Osteoblast (primary cell): ENCODE measurements around the gene KAZN. TPM values are rescaled to one million over a fixed set of nuclear protein-coding genes. Genes with fewer than 3 reads are reported as not detected.

Experiments
- DNase-seq: peaks from one replicate; pipeline ENCODE4 v3.0.0; 2011; ENCODE audit warnings: low spot score, mixed read lengths; ENCODE audit not compliant: insufficient read length; ENCODE audit errors: missing footprints
- H2AFZ ChIP-seq: 2 replicates; pipeline ENCODE4 v1.6.0; 2011; ENCODE audit warnings: mild to moderate bottlenecking, low read length
- H3K27ac ChIP-seq: 2 replicates; pipeline ENCODE4 v1.5.1; 2011; ENCODE audit warnings: mild to moderate bottlenecking, low read depth, low read length, moderate library complexity
- H3K27me3 ChIP-seq: 2 replicates; pipeline ENCODE4 v1.6.0; 2012; ENCODE audit warnings: mild to moderate bottlenecking, control low read depth, inconsistent platforms, low read length, moderate library complexity; ENCODE audit not compliant: insufficient read depth
- H3K36me3 ChIP-seq: 2 replicates; pipeline ENCODE4 v1.5.1; 2011; ENCODE audit warnings: mild to moderate bottlenecking, low read length, control low read depth, moderate library complexity; ENCODE audit not compliant: insufficient read depth
- H3K4me1 ChIP-seq: 2 replicates; pipeline ENCODE4 v1.5.1; 2011; ENCODE audit warnings: mild to moderate bottlenecking, low read length, control low read depth, moderate library complexity; ENCODE audit not compliant: insufficient read depth
- H3K4me2 ChIP-seq: 2 replicates; pipeline ENCODE4 v1.6.0; 2011; ENCODE audit warnings: mild to moderate bottlenecking, low read length; ENCODE audit not compliant: insufficient read depth
- H3K4me3 ChIP-seq: fragments of 200-600 bp; sonication (generic); 3 replicates; pipeline ENCODE4 v1.5.1; 2012; ENCODE audit warnings: mild to moderate bottlenecking, low read length, inconsistent platforms; ENCODE audit not compliant: insufficient read depth
- H3K79me2 ChIP-seq: 2 replicates; pipeline ENCODE4 v1.6.0; 2012; ENCODE audit warnings: mild to moderate bottlenecking, low read length, control low read depth, inconsistent platforms; ENCODE audit not compliant: insufficient read depth
- H3K9me3 ChIP-seq: 2 replicates; pipeline ENCODE4 v1.5.1; 2011; ENCODE audit warnings: low read depth, low read length, control low read depth
- H4K20me1 ChIP-seq: 2 replicates; pipeline ENCODE4 v1.6.0; 2012; ENCODE audit warnings: mild to moderate bottlenecking, low read length, control low read depth; ENCODE audit not compliant: insufficient read depth
- CTCF ChIP-seq: IDR thresholded peaks from 2 replicates; pipeline ENCODE4 v1.5.1; 2011; ENCODE audit warnings: mild to moderate bottlenecking, low read depth, low read length, moderate library complexity; ENCODE audit errors: extremely low read depth
- total RNA-seq: library from RNA; depleted of rRNA; stranded (reverse); fragments of >200 nt; gene quantifications from 2 replicates; pipeline ENCODE4 v1.2.3, GENCODE V29; 2012

The KAZN gene
- total RNA-seq, 1 donor: 9.0 TPM

- DNase-seq: no peak
- H3K4me2 ChIP-seq: no peak overlapping the region
- H3K36me3 ChIP-seq: no peaks in the 10 kb centered on the region
- no peak for TF ChIP-seq CTCF
- no peaks in the 10 kb centered on the region for H3K4me1 ChIP-seq
- H4K20me1 ChIP-seq: no peaks in the 10 kb centered on the region
- H2AFZ ChIP-seq: no peak overlapping the region
- no peak overlapping the region for H3K27ac ChIP-seq
- H3K4me3 ChIP-seq: no peak overlapping the region
- H3K9me3 ChIP-seq: peaks cover 2% of the 10 kb centered on the region
- H3K79me2 ChIP-seq: no peaks in the 10 kb centered on the region
- H3K27me3 ChIP-seq: peaks cover 4% of the 10 kb centered on the region
These were observed 113.7 kb downstream of the KAZN start for GRCh38 chr1:14712136-14712535.

DNA sequence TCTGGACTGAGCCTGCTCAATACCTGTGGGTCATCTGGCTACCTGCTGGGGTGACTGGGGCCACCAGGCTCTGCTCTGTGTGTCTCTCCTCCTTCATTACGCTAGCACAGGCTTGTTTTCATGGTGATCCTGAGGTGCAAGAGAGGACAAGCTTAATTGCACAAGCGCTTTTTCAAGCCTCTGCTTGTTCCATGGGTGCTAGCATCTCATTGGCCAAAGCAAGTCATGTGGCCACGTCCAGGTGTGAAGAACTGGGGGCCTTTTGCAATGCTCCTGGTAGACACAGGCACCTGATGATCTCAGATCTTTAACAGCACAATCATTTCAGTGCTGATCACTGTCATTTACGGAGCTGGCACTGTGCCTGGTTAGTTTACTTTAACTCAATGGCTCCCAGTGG is 114.6 kb downstream of the KAZN start:
- Histone ChIP-seq H3K4me3 (no peak overlapping the region), H3K9me3 (peaks cover 2% of the 10 kb centered on the region), H3K27me3 (peaks cover 4% of the 10 kb centered on the region), H3K4me1 (no peaks in the 10 kb centered on the region), H3K4me2 (no peak overlapping the region), H3K36me3 (no peaks in the 10 kb centered on the region), H3K27ac (no peak overlapping the region), H4K20me1 (no peaks in the 10 kb centered on the region), H2AFZ (no peak overlapping the region), H3K79me2 (no peaks in the 10 kb centered on the region)
- DNase-seq: no peak
- TF ChIP-seq CTCF: no peak

DNA sequence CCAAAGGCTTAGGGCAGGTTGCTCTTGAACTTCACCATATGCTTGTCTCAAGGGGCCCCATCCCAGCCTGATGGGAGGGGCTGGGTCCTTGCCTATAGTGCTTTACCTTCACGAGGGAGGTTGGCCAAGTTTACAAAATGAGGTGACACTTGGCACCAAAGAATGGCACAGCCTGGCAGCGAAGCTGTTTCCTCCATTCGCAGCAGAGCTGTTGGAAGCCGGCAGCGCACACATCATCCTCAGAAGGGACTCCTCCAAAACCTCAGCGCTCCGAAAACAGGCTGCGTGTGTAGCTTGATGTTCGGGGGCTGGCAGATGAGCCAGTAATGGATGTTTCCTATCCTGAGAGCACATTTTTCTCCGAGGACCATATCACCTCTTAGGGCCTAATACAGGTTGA is 116.8 kb downstream of the KAZN start:
- H3K4me2 ChIP-seq: no peak overlapping the region
- no peaks in the 10 kb centered on the region for H4K20me1 ChIP-seq
- H3K27me3 ChIP-seq: peaks cover 2% of the 10 kb centered on the region
- H3K27ac ChIP-seq: no peak overlapping the region
- H3K79me2 ChIP-seq: no peaks in the 10 kb centered on the region
- no peak for TF ChIP-seq CTCF
- H2AFZ ChIP-seq: no peak overlapping the region
- DNase-seq: no peak
- peaks cover 2% of the 10 kb centered on the region for H3K9me3 ChIP-seq
- H3K4me1 ChIP-seq: no peaks in the 10 kb centered on the region
- no peak overlapping the region for H3K4me3 ChIP-seq
- no peaks in the 10 kb centered on the region for H3K36me3 ChIP-seq

GRCh38 chr1:14715802-14716201 is 117.3 kb downstream of the KAZN start:
- H3K9me3 ChIP-seq: peaks cover 2% of the 10 kb centered on the region
- TF ChIP-seq CTCF: no peak

More at GRCh38 chr1:14715802-14716201, 117.3 kb downstream of the KAZN start:
- Histone ChIP-seq H3K36me3 (no peaks in the 10 kb centered on the region), H3K4me2 (no peak overlapping the region), H3K27me3 (peaks cover 2% of the 10 kb centered on the region), H3K4me1 (no peaks in the 10 kb centered on the region), H4K20me1 (no peaks in the 10 kb centered on the region), H3K27ac (no peak overlapping the region), H3K4me3 (no peak overlapping the region), H2AFZ (no peak overlapping the region), H3K79me2 (no peaks in the 10 kb centered on the region)
- DNase-seq: no peak
